Stimulated activated CD8-positive, alpha-beta memory T cell treated with anti-CD3 and anti-CD28 coated beads, Interleukin-7, amount 100 ng/mL, for 24 hours (primary cell): Measurements from ENCODE around the gene PPP4R4.

Source experiments
- DNase-seq: peaks from one replicate; pipeline ENCODE4 v3.0.0-alpha.2; 2020; ENCODE audit warnings: low read depth

The PPP4R4 gene

GRCh38 chr14:94307410-94307992 is 133.4 kb downstream of the PPP4R4 start:
- no peak for DNase-seq

DNA sequence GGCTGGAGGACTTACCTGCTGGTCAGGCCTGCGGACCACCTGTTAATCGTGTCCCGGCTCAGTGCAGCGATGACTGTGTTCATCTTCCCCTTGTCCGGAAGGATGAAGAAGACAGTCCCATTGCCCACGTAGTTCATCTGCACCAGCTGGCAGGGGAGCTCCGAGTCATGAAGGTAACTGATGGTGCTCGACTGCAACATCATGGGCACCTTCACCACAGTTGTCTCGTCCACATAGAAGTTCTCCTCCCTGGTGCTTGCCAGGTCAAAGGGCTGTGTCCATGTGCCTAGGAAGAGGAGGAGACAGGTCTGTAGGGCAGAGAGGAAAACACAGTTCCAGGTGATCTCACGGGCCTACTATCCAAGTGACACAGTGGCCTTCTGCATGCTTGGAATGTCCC is 135.6 kb downstream of the PPP4R4 start:
- no peak for DNase-seq

GRCh38 chr14:94310248-94310647 is 136.1 kb downstream of the PPP4R4 start:
- no peak for DNase-seq

- no peak for DNase-seq
Observed at GRCh38 chr14:94312481-94313246, 138.5 kb downstream of the PPP4R4 start.

- no peak for DNase-seq
Observed at GRCh38 chr14:94313991-94314655, 140.0 kb downstream of the PPP4R4 start.

GRCh38 chr14:94314890-94315289 is 140.8 kb downstream of the PPP4R4 start:
- no peak for DNase-seq

DNA sequence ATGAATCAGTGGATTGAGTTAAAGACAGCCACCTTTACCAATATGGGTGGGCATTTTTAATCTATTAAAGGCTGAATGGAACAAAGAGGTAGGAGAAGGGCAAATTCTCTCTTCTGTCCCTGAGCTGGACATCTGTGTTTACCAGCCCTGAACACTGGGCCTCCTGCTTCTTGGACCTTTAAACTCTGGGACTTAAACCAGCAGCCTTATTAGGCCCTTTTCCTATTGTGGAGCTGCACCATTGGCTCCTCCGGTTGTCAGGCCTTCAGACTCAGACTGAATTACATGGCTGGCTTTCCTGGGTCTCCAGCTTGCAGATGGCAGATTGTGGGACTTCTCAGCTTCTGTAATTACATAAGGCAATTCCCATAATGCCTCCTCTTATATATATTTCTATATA is 142.6 kb downstream of the PPP4R4 start:
- no peak for DNase-seq

GRCh38 chr14:94317259-94317658 is 143.1 kb downstream of the PPP4R4 start:
- no peak for DNase-seq

DNA sequence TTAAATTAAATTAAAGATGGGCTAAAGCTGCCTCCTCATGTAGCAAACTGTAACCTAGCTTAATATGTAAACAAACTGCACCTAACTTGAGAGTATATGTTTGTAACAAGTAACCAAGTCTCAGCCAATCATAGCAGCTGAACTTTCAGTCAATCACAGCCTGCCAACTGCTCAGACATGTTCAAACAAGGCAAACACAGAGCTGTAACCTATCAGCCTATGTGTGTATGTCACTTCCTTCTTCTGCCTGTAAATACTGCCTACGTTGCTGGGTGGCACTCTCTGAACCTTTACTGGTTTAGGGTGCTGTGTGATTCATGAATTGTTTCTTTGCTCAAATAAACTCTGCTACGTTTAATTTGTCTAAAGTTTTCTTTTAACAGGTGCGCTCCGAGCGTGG is 146.1 kb downstream of the PPP4R4 start:
- no peak for DNase-seq

- no peak for DNase-seq
Observed at GRCh38 chr14:94321421-94322271, 147.5 kb downstream of the PPP4R4 start.

DNA sequence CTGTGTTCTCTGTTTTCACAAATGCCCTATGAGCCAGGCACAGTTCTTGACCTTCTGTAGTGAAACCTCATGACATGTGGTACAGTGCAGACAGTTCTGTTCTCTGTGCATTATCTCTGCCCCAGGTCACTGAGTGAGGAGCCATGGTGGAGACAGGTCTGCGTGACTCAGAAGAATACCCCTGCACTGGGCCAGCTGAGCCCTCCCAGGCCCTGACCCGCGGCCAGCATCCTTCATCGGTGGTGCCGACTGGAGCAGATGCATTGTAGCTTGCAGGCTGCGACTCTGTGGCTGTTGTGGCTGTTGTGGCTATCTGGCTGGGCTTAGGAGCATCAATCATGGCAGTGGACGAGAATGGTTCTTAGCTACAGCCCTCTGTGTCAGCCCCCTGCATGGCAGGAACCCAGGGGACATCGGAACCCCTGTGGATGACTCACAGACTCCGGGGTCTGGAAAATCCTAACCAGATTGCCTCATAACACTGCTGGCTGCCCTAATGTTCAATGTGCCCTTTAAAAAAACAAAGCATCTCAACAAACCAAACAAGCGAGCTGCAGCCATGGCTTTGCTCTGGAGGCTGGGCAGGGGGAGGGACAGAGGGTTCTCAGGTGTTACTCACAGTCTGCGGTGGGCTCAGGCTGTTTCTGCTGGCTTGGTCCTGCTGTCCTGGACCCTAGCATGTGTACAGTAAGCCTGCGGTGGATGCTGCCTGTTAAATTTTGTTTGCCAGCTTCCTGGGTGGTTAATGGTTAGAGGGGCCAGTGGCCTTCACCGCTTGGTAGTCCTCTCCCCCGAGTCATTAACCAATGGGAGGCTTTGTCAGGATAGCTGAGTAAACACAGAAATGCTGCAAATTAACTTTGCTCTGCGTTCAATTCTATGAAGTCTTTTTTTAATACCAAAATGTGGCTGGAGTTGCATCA is 148.8 kb downstream of the PPP4R4 start, which contains the start of gene SERPINA6:
TSS of gene SERPINA6 (minus strand) at position 689 of the 923 bp plus-strand sequence. CDS start 8,688 bp downstream, outside the sequence.
- DNase-seq, result no peak

DNA sequence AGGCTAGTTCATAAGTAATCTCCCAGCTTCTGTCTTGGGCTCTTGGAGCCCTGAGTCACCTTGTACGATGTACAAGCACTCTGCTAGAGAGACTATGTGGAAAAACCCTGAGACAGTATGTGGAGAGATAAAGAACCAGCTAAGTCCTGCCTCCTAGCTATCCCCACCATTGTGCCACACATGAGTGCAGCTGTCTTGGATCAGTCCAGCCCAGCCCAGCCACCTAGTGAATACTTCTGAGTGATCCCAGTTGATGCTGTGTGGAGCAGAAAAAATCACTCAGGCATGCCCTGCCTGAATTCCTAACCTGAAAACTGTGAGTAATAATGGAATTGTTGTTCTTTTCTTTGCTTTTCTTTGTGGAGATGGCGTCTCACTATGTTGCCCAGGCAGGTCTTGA is 154.1 kb downstream of the PPP4R4 start:
- no peak for DNase-seq
